Stimulated activated CD4-positive, alpha-beta T cell treated with anti-CD3 and anti-CD28 coated beads, Interleukin-15, amount 100 ng/mL, for 1 hour (primary cell): Measurements from ENCODE around the gene KCNJ11.
A peak's percentile ranks its signal among the peaks of the same experiment; 100 is the strongest.

ENCODE experiments used
- DNase-seq, 2 donors: peaks; one replicate each; pipeline ENCODE4 v3.0.0-alpha.2; 2020; ENCODE audit warnings: low read depth in 1 of 2, low spot score in 1 of 2

Gene KCNJ11

DNA sequence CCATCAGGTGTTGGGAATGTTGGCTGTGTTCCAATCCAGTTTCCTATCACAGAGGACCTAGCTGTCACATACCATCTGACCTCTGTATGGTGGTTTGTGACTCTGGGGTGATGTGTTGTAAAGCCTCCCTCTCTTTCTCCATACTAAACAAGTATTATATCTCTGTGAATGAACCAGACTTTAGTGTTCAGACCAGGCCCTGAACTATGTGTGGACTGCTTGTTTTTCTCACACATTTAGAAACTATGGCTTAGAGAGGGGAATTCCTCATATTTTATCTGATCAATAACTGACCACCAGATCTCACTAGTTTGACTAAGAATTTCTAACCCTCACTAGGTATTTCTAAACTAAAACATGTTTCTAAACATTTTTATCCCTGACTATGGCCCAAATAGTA lies 19.4 kb downstream of the KCNJ11 start:
- DNase-seq = no peak

DNA sequence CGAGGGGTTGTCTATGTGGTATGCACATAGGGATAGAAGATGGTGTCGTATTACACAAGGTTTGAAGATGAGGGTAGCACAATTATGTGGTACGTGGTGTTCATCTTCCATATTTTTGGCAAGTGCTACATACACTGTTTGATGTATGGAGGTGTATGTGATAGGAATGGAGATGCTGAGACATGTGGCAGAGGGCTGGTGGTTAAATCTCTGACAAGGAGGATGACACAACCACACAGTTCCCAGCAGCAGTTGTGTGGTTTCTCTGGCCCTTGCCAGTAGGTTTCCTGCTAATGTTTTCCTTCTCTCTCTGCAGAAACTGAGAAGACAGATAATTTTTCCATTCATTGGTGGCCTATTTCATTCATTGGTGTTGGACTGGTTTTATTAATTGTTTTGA lies 19.9 kb downstream of the KCNJ11 start:
- no peak for DNase-seq

DNA sequence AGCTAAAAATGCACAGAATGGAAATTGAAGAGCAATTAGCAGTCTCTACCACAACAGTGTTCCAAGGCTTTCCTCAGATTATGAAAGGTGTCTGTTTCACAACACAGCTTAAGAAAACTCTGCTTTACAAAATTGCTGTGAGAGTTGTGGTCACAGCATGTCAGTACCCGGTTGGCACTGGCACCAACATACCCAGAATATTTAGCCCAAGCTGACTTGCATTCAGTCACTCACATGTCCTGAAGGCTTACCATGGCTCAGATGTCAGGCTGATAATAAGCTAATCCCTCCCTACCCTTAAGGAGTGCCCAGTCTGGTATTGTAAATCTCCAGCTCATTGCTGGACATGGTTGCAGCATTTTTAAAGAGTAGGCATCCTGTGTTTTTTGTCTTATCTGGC lies 22.0 kb downstream of the KCNJ11 start:
- no peak for DNase-seq

- peak in 1 of 2 donors; percentile 7 for DNase-seq
Measured at GRCh38 chr11:17354601-17354991, 33.9 kb downstream of the KCNJ11 start.

GRCh38 chr11:17353821-17354600 lies 34.4 kb downstream of the KCNJ11 start:
- no peak for DNase-seq

GRCh38 chr11:17352950-17353820 lies 35.3 kb downstream of the KCNJ11 start:
- peak in 1 of 2 donors; percentile 31 for DNase-seq

- peak; percentile 22 to 46 for DNase-seq
Measured at GRCh38 chr11:17351510-17352176, 36.8 kb downstream of the KCNJ11 start, which contains the start of gene NCR3LG1. Gene NCR3LG1, plus strand, starts transcription at chr11:17351800. Its CDS starts 170 bp downstream, at chr11:17351970.

- no peak for DNase-seq
Measured at GRCh38 chr11:17351172-17351509, 37.3 kb downstream of the KCNJ11 start.

- DNase-seq = no peak
Measured at GRCh38 chr11:17350455-17351171, 37.8 kb downstream of the KCNJ11 start.

- DNase-seq = no peak
Measured at GRCh38 chr11:17347676-17348075, 40.8 kb downstream of the KCNJ11 start.

- no peak for DNase-seq
Measured at GRCh38 chr11:17343907-17344306, 44.6 kb downstream of the KCNJ11 start.

DNA sequence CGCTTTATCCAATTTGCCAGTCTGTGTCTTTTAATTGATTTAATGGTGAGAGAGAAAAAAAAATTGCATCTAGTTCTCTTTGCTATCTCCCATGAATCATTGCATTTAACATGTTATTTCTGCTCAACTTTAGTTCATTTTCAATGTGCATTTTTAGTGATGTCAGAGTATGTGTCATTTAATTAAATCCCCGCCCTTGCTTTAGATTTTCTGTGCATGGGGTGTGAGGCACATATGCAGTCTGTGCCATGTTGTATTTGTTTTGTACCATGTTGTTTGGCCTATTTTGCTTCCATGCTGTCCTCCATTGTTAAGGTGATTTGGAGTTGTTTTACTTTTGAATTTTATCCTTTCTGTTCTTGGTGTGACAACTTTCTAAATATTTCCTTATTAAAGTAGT lies 45.2 kb downstream of the KCNJ11 start:
- DNase-seq = no peak
